GM12801 (cell line): ENCODE measurements around the gene POLE.

Source experiments
- TF ChIP-seq, protein P1 (sequence below): IDR thresholded peaks from one replicate; pipeline ENCODE4 v1.5.1; 2011; ENCODE audit warnings: control low read depth; ENCODE audit not compliant: insufficient read length; ENCODE audit errors: extremely low read depth

POLE gene

DNA sequence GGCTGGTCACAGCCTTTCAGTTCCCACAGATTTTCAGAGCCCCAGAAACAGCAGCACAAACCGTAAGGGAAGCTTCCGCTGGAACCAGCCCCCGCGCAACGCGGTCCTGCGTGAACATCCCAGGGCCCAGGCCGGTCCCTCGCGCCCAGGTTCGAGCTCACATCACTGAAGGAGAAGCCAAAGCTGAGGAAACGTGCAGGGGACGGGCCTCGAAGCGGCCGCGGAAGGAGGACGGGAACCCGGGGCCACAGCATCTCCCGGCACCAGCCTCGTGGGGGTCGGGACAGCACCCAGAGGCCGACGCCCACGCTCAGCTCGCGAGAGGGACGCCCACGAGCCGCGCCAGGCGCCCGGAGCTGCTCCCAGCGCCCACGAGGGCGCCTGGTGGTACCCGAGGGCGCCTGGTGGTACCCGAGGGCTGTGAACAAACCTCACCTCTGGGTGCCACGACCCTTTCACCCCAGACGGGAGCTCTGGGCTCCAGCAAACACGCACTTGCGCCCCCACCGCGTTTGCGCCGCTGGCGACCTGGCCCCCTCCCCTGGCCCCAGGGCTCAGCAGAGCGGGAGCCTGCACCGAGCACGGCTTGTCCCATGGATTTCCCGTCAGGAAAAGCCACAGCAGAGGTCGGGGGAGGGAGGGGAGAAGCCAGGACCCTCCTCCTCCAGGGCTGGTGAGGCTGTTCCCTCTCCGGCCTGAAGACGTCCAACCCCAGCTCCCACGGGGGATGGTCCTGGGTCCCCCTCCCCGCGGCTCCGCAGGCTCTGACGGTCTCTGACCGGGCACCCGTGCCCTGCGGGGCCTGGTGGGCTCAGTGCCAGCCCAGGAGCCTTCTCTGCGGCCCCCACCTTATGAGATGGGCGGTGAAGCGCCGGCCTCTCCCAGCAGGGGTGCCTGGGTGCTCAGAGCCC lies 83.6 kb downstream of the POLE start:
- TF ChIP-seq, protein P1, sequence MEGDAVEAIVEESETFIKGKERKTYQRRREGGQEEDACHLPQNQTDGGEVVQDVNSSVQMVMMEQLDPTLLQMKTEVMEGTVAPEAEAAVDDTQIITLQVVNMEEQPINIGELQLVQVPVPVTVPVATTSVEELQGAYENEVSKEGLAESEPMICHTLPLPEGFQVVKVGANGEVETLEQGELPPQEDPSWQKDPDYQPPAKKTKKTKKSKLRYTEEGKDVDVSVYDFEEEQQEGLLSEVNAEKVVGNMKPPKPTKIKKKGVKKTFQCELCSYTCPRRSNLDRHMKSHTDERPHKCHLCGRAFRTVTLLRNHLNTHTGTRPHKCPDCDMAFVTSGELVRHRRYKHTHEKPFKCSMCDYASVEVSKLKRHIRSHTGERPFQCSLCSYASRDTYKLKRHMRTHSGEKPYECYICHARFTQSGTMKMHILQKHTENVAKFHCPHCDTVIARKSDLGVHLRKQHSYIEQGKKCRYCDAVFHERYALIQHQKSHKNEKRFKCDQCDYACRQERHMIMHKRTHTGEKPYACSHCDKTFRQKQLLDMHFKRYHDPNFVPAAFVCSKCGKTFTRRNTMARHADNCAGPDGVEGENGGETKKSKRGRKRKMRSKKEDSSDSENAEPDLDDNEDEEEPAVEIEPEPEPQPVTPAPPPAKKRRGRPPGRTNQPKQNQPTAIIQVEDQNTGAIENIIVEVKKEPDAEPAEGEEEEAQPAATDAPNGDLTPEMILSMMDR, result no peak

DNA sequence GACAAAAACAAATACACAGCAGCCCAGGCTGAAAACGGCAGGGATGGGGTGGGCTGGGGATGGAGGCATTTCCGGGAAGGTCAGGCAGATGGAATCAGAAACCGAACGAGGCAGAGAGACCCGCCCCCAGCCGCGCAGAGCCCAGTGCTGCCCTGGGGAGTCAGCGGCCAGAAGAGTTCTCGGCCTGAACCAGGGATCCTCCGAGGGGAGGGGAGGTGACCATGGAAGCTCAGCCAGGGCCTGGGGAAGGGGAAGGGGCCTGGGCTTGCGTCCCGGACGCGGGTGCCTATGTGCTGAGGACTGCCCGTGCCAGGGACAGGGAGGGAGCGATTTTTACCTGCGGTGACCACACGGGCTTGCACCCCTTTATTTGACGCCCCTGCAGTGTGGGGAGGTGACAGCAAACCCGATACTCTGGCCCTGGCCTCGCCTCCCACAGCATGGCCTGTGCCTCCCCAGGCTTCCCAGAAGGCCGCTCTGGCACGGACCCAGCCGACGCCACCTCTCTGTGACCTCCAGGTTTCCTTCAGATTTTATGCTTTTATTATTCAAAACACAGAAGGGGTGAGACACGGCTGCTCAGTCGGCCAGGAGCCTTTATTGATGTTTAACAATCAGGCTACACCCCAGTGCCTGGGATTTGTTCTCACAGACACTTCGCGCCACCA lies 84.4 kb downstream of the POLE start:
- TF ChIP-seq, protein P1, result no peak

DNA sequence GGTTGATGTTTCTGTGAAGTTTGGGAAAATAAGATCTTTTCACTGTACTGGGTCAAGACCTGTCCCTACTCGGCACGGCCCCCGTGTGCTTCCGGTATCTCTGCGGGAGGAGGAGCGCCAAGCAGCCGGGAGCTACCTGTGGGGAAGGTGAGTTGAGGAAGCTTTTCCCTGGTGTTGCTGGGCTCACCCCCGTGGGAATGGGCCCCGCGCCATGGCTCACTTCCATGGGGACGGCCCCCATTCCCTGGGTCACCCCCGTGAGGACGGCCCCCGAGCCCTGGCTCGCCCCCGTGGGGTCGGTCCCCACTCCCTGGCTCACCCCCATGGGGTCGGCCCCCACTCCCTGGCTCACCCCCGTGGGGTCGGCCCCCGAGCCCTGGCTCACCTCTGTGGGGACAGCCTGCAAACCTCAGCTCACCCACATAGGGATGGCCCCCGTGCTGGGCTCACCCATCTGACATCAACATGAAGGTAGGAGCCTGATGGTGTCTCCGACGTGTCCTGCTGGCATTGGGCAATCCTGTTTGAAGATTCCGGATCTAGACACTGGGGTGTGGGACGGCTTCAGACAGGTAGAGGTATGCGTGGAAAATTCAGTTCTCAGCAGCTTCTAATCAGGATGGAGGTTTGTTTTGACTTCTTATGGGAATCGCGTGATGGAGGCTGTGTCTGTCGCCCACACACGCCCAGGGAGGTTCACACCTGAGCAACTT lies 85.8 kb downstream of the POLE start:
- TF ChIP-seq, protein P1, result no peak

DNA sequence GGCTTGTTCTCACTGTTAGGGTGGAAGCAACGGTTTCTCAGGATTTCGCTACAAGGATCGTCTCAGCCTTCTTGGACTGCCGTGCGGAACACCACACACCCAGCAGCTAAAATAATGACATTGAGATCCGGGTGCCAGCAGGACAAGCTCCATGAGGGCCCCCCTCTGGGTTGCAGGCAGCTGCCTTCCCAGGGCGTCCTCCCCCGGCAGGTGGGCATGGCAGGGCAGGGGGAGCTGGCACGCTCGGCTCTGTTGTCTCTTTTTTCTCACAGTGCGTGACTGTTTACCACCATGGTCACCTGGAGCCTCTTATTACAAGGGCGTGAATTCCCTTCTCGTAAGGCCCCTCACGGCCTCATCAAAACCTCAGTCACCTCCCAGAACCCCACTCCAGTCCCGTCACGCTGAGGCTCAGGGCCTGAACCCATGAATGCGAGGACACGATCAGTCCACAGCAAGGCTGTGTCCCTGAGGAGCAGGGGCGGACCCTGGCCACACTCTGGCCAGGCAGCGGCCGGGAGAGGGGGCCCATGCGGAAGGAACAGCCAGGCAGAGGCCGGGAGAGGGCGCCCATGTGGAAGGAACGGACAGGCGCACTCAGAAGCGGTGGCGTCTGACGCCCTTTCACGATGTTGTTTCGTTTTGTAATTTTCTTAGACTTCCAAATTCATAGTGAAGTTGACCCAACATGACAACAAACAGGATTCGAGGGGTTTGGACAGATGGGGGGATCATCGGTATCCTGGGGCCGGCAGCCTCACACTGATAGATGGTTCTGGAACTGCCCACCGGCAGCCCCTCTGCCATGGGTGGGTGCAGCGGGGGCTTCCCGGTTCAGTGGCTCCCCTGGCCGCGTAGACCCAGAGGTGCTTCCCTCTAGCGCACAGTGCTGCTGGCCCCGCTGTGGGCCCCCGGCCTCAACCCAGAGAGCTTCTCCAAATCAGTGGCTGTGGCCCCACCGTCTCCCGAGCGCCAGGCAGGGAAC lies 86.8 kb downstream of the POLE start:
- TF ChIP-seq, protein P1, result no peak

DNA sequence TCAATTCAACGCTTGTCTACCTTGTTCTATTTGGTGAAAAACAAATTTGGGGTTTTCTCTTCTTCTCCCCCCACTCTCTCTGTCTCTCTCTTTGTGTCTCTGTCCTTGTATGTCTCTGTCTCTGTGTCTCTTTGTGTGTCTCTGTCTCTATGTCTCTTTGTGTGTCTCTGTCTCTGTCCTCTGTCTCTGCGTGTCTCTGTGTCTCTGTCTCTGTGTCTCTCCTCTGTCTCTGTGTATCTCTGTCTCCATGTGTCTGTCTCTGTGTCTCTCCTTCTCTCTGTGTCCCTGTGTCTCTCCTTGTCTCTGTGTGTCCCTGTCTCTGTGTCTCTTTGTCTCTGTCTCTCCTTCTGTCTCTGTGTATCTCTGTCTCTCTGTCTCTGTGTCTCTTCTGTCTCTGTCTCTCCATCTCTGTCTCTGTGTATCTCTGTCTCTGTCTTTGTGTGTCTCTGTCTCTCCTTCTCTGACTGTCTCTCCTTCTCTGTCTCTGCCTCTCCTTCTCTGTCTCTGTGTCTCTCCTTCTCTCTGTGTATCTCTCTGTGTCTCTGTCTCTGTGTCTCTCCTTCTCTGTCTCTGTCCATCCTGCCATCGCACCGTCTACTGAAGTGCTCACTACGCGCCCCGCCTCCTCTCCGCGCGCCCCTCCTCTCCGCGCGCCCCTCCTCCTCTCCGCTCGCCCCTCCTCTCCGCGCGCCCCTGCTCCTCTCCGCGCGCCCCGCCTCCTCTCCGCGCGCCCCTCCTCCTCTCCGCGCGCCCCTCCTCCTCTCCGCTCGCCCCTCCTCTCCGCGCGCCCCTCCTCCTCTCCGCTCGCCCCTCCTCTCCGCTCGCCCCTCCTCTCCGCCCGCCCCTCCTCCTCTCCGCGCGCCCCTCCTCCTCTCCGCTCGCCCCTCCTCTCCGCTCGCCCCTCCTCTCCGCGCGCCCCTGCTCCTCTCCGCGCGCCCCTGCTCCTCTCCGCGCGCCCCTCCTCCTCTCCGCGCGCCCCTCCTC lies 89.5 kb downstream of the POLE start:
- TF ChIP-seq, protein P1, result no peak

DNA sequence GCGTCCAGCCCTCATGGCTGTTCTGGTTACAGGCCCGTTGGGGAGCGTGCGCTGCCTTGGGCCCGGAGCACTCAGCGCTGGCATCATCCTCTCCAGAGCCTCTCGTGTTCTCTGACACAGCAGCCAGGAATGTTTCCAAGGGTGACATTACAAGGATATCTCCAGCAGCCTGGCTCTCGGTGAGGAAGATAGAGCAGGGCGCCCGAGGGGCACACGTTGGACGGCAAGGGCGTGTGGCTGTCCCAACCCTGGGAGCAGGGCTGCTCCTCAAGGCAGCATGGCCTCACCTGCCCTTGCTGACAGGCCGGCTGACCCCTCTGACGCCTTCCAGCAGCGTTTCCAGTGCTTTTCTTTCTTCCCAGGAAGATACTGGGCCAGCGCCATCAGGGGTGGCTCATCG lies 91.1 kb downstream of the POLE start:
- TF ChIP-seq, protein P1, result no peak
